HG03196 (cell line): Measurements from ENCODE around the gene GGCX.
A peak's percentile ranks its signal among the peaks of the same experiment; 100 is the strongest.

Source experiments
- ATAC-seq: cut with Tn5 transposase; IDR thresholded peaks from one replicate; pipeline ENCODE4 v1.9.1; 2021; ENCODE audit not compliant: unreplicated experiment

The GGCX gene

GRCh38 chr2:85542777-85543176 lies 18.5 kb downstream of the GGCX start:
- no peak for ATAC-seq

- no peak for ATAC-seq
These were observed 19.4 kb downstream of the GGCX start for GRCh38 chr2:85541753-85542457.

GRCh38 chr2:85541262-85541661 lies 20.0 kb downstream of the GGCX start:
- ATAC-seq: no peak

GRCh38 chr2:85540133-85540648 lies 21.1 kb downstream of the GGCX start:
- no peak for ATAC-seq

- peak; percentile 27 for ATAC-seq
These were observed 21.7 kb downstream of the GGCX start for GRCh38 chr2:85539361-85540132.

DNA sequence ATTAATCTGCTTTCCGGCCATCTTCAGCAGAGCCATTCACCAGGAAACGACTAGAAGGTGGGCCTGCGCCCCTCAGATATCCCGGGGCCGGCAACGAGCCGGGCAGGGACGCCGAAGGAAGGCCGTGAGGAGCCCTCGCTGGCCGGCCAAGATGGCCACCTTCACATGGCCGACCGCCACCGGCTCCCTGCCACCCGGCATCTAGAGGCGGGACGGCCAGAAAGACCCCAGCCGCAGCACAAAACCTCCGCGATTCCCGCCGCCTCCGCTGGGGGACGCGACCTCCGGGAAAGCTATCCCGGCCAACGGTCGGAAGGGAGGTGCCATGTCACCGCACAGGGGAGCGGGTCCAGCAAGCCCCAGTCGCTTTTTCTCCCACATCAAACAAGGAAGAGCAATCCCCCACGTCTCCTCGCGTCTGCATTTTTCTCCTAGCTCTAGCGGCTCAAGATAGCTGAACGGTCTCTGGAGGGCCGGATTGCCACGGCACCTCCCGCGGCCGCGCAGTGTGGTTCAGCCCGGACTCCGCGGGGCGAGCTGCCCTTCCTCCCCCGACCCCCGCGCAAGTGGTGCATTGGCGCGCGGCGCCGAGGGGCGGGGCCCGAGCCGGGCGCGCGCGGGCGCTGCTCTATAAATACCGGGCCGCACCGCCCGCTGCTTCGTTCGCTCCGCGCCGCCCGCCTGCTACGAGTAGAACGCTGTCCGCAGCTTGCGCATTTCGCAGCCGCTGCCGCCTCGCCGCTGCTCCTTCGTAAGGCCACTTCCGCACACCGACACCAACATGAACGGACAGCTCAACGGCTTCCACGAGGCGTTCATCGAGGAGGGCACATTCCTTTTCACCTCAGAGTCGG lies 22.6 kb downstream of the GGCX start, which contains the start of gene MAT2A:
Gene MAT2A, plus strand, starts transcription at position 662 of the 854 bp plus-strand sequence. Its CDS starts 120 bp downstream, at position 782.
- peak; percentile 69 for ATAC-seq

- ATAC-seq: no peak
These were observed 23.4 kb downstream of the GGCX start for GRCh38 chr2:85537600-85538506.

DNA sequence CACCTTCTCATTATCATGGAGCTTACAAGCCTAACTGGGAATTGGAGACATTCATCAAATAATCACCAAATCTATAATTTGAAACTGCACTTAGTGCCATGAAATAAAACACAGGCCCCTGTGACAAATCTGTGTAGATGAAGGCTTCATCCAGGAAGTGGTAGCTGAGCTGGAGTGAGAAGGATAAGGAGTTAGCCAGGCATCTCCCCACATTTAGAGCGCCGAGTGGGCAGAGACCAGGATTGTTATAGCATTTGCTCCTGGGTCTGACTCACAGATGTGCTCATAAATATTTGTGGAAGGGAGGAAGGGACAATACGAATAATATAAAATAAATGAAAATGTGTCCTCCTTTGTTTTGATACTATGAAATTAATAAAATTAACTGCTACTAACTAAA lies 24.8 kb downstream of the GGCX start:
- ATAC-seq: no peak

- no peak for ATAC-seq
These were observed 26.4 kb downstream of the GGCX start for GRCh38 chr2:85534881-85535280.

- ATAC-seq: no peak
These were observed 27.2 kb downstream of the GGCX start for GRCh38 chr2:85534099-85534498.

DNA sequence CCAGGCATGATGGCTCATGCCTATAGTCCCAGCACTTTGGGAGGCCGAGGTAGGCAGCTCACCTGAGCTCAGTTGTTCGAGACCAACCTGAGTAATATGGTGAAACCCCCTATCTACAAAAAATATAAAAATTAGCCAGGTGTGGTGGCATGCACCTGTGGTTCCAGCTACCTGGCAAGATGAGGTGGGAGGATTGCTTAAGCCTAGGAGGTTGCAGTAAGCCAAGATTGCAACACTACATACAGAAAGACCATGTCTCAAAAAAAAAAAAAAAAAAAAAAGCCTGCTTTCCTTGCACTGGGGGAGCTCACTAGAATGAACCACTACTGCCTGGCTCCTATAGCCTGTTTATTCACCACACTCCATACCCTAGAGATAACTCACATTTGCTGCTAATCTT lies 29.7 kb downstream of the GGCX start:
- ATAC-seq: no peak

DNA sequence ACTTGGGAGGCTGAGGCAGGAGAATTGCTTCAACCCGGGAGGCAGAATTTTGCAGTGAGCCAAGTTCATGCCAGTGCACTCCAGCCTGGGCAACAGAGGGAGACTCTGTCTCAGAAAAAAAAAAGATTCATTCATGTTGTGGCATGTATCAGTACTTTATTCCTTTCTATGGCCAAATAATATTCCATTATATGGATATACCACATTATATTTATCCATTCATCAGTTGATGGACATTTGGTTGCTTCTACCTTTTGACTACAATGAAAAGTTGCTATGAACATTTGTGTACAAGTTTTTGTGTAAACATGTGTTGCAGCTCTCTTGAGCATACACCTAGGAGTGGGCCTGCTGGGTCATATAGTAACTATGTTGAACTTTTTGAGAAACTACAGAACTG lies 31.5 kb downstream of the GGCX start:
- ATAC-seq: no peak

DNA sequence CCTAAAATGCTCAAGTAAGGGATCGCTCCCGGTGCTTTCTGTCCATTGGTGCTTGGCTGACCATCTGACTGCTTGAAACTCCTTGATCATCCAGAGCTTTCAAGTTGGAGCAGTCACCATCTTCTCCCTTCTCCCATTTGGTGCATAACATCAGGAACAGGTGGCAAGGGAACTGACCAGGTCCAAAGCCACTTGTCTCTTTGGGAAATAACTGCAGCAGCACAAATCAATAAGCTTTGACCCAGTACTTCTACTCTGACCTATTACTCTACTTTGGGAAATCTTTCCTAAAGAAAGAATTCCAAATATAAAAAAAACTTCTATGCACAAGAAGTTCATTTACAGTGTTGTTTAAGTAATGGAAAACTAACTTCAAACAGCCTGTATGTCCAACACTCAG lies 32.9 kb downstream of the GGCX start:
- no peak for ATAC-seq

GRCh38 chr2:85527787-85528186 lies 33.5 kb downstream of the GGCX start:
- ATAC-seq: no peak

DNA sequence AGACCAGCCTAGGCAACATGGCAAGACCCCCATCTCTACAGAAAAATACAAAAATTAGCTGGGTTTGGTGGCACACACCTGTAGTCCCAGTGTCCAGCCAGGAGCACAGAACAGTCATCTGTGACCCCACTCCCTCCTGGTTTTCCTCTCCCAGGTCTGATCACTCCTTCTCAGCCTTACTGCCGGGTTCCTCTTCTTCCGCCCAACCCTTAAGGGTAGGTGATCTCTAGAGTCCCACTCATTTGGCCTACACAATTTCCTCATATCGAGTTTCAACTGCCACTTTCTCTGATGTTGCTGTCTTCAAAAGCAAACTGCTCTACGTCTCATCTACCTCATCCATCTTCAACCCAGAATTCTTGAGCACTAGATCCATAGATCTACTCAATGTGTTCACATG lies 35.7 kb downstream of the GGCX start:
- ATAC-seq: no peak

- ATAC-seq: no peak
These were observed 36.3 kb downstream of the GGCX start for GRCh38 chr2:85525029-85525428.

DNA sequence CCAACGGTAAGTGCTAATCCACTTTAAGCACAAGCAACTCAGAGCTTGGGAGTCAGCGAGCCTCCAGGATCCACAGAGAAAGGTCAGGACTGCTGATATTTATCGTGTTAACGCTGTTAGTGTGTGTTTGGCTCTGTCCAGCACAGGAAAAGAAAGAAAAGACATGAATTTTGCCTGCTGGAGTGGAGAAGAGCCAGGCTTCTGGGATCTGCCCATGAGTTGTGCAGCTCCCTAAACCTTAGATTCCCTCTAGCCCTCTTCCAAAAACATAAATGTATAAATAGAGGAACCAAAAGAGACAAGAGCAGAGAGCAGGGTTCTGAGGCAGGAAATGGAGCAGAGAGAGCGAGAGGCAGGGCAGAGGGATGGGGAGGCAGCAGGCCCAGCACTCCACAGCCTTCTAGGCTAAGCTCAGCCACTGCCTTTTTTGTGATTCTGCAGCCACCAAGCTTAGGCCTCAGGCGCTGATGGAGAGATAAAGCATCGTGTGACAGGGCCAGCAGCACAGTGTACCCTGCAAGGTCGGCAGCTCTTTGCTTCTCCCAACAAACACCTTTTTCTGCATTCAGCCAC lies 36.9 kb downstream of the GGCX start:
- no peak for ATAC-seq

GRCh38 chr2:85523903-85524335 lies 37.4 kb downstream of the GGCX start:
- no peak for ATAC-seq

GRCh38 chr2:85523062-85523902 lies 38.0 kb downstream of the GGCX start:
- ATAC-seq: no peak
